NCI-H1092 (cell line): ENCODE data around the gene EIF4A3.
"Not testable (repeated sequence)": the region's sequence is repeated elsewhere in the genome, so short reads cannot be mapped to it uniquely, and the experiment has no call there.

Source experiments
- DNase-seq: peaks from one replicate; lab custom pipeline; 2025; lab: John Stamatoyannopoulos, UW

Gene EIF4A3

GRCh38 chr17:80171681-80172080 is 24.8 kb upstream of the EIF4A3 start:
- DNase-seq: no peak

GRCh38 chr17:80169784-80170500 is 23.0 kb upstream of the EIF4A3 start, which contains the start of gene CARD14:
TSS of gene CARD14 (plus strand) at chr17:80170030. CDS start at chr17:80181439, 11,409 bp downstream.
- DNase-seq: no peak

GRCh38 chr17:80169107-80169506 is 22.2 kb upstream of the EIF4A3 start:
- DNase-seq: no peak

GRCh38 chr17:80168371-80168770 is 21.4 kb upstream of the EIF4A3 start:
- DNase-seq: no peak

GRCh38 chr17:80166446-80166845 is 19.5 kb upstream of the EIF4A3 start:
- DNase-seq: no peak

- no peak for DNase-seq
Measured at GRCh38 chr17:80164185-80164584, 17.3 kb upstream of the EIF4A3 start.

GRCh38 chr17:80163336-80163735 is 16.4 kb upstream of the EIF4A3 start:
- DNase-seq: no peak

- DNase-seq: no peak
Measured at GRCh38 chr17:80160536-80160935, 13.6 kb upstream of the EIF4A3 start.

GRCh38 chr17:80158846-80159245 is 11.9 kb upstream of the EIF4A3 start:
- no peak for DNase-seq

GRCh38 chr17:80155600-80155999 is 8.7 kb upstream of the EIF4A3 start:
- DNase-seq: not testable (repeated sequence)

GRCh38 chr17:80154166-80154565 is 7.2 kb upstream of the EIF4A3 start:
- DNase-seq: no peak

GRCh38 chr17:80153004-80153403 is 6.1 kb upstream of the EIF4A3 start:
- no peak for DNase-seq

- DNase-seq: no peak
Measured at GRCh38 chr17:80152081-80152702, 5.3 kb upstream of the EIF4A3 start.

GRCh38 chr17:80151333-80151732 is 4.4 kb upstream of the EIF4A3 start:
- no peak for DNase-seq

GRCh38 chr17:80146121-80147034 is 550 bp downstream of the EIF4A3 start:
- DNase-seq: peak; percentile 17

- no peak for DNase-seq
Measured at GRCh38 chr17:80145076-80146075, 1.6 kb downstream of the EIF4A3 start.

- no peak for DNase-seq
Measured at GRCh38 chr17:80142929-80143328, 4.0 kb downstream of the EIF4A3 start.

- DNase-seq: no peak
Measured at GRCh38 chr17:80141463-80142165, 5.3 kb downstream of the EIF4A3 start.

- no peak for DNase-seq
Measured at GRCh38 chr17:80138856-80139426, 8.0 kb downstream of the EIF4A3 start.

GRCh38 chr17:80137131-80137530 is 9.8 kb downstream of the EIF4A3 start:
- DNase-seq: no peak
